ENCODE results near the gene RTTN. TPM values are rescaled to one million over a fixed set of nuclear protein-coding genes. Genes with fewer than 3 reads are reported as not detected.

RTTN gene
- polyA plus RNA-seq, 2 of the 4 experiments (the other 2 are of a cell fraction): 8.4 to 24.6 TPM

DNA sequence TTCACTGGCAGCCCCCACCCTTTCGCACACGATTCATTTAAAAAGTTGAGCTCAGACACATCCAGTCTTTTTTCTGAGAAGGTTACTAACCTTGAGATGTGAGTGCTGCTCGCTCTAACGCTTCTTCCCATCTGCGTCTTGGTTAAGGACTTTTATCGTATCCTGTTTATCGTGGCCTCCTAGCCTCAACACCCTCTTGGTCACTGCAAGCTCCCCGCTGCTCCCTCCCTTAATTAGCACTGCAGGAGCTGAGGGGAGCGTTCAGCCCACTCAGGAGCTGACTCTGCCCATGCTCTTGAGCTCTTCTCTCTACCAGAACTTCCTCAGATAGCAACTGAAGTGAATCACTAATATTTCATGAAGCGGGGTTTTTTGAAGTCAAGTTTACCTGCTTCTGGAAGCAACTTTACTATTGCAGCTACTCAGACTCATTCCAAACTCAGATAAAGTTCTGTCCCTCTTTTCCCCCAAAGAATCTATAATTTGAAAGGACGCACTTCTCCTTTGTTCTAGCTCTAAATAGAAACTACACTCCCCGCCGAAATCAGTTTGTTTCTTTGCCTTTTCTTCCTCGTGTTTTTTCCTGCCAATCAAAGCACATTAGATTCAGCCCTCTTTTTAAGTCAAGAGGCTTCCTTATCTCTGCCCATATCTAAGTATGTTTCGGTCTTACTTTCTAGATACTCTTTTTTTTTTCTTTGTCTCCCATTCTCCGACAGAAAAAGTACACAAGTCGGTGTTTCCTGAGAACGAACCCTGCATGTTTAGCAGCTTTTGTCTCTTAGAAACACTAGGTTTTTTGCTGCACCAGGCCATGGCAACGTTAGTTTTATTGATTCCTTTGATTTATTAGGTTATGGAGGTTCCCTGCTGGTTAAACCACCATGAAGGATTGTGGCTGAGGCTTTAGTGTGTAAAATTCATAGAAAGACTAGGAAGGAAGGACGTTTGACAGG, 248.5 kb downstream of the RTTN start:
- 85% methylated on average over 20 of the region's 20 CpGs for WGBS (ENCODE audit: missing lambda C conversion rate)
- FAIRE-seq: no peak
- ChIA-PET POLR2A (no interaction called here), CTCF (no interaction called here)
- Histone ChIP-seq H3K4me1 (no peaks in the 10 kb centered on the region), H3K9me3 (no peaks in the 10 kb centered on the region), H3K4me2 (no peak overlapping the region), H3K27ac (no peak overlapping the region), H3K4me3 (no peak overlapping the region)
- TF ChIP-seq MAX (IDR thresholded peaks at IDR 0.05) (no peak), ZNF302 (CRISPR knock-in tag; IDR thresholded peaks at IDR 0.05) (no peak), TP53 (CRISPR knock-in tag; IDR thresholded peaks at IDR 0.05) (no peak)
- ATAC-seq: no peak
- DNase-seq (ENCODE audit: low read depth in 1 of 2, low spot score in 1 of 2): no peak

GRCh38 chr18:69956057-69956456, 249.4 kb downstream of the RTTN start:
- no peak for DNase-seq (ENCODE audit: low read depth in 1 of 2, low spot score in 1 of 2)
- Histone ChIP-seq H3K9me3 (no peaks in the 10 kb centered on the region), H3K4me2 (no peak overlapping the region), H3K27ac (no peak overlapping the region), H3K4me3 (no peak overlapping the region), H3K4me1 (no peaks in the 10 kb centered on the region)
- no peak for TF ChIP-seq ZC3H11A (IDR thresholded peaks at IDR 0.05)
- TF ChIP-seq FOSL2 (IDR thresholded peaks at IDR 0.05): no peak
- no peak for TF ChIP-seq FOSL2 (CRISPR knock-in tag; IDR thresholded peaks at IDR 0.05)
- TF ChIP-seq ZFP36 (IDR thresholded peaks at IDR 0.05; ENCODE audit: borderline replicate concordance, partially characterized antibody): no peak
- TF ChIP-seq RARB (CRISPR knock-in tag; IDR thresholded peaks at IDR 0.05): no peak
- no peak for TF ChIP-seq CBX8 (IDR thresholded peaks at IDR 0.05)
- TF ChIP-seq HES2 (IDR thresholded peaks at IDR 0.05): no peak
- TF ChIP-seq HDAC2 (IDR thresholded peaks at IDR 0.05): no peak
- TF ChIP-seq FOSB (CRISPR knock-in tag; IDR thresholded peaks at IDR 0.05): no peak
- no peak for TF ChIP-seq CTCF (IDR thresholded peaks at IDR 0.05)
- no peak for TF ChIP-seq BHLHE40 (IDR thresholded peaks at IDR 0.05; ENCODE audit: low read depth, low read length)
- TF ChIP-seq SMC3 (IDR thresholded peaks at IDR 0.05): no peak
- no peak for TF ChIP-seq GATA3 (IDR thresholded peaks at IDR 0.05; ENCODE audit: borderline replicate concordance)
- no peak for TF ChIP-seq ATOH8 (CRISPR knock-in tag; IDR thresholded peaks at IDR 0.05; ENCODE audit: low read depth)
- no peak for TF ChIP-seq MAZ (IDR thresholded peaks at IDR 0.05; ENCODE audit: borderline replicate concordance, low read depth, low read length)
- TF ChIP-seq E2F6 (IDR thresholded peaks at IDR 0.05; ENCODE audit: borderline replicate concordance, low read depth): no peak
- TF ChIP-seq PHF8 (IDR thresholded peaks at IDR 0.05; ENCODE audit: borderline replicate concordance, low read depth): no peak
- 87% methylated on average over 5 of the region's 5 CpGs for WGBS (ENCODE audit: missing lambda C conversion rate)
- ATAC-seq: no peak
- CTCF ChIA-PET: no interaction called here
- POLR2A ChIA-PET: no interaction called here
- FAIRE-seq: no peak

Measured in A549 (cell line).